Skeletal muscle tissue (tissue), 4 donors: ENCODE results near the gene TSPAN15. TPM values are rescaled to one million over a fixed set of nuclear protein-coding genes. Genes with fewer than 3 reads are reported as not detected.
"Not testable (repeated sequence)": the region's sequence is repeated elsewhere in the genome, so short reads cannot be mapped to it uniquely, and the experiment has no call there.

ENCODE experiments used
- H3K27ac ChIP-seq: one replicate; pipeline ENCODE4 v1.7.0; 2013; ENCODE audit warnings: mild to moderate bottlenecking, low read depth, low read length, inconsistent platforms
- H3K27me3 ChIP-seq, 3 donors: one replicate each; pipeline ENCODE4 v1.7.0; 2013; ENCODE audit warnings: low read length in 3 of 3; ENCODE audit not compliant: control insufficient read depth in 3 of 3, insufficient read depth in 3 of 3
- H3K36me3 ChIP-seq, 3 donors: one replicate each; pipeline ENCODE4 v1.7.0; 2013; ENCODE audit warnings: low read length in 3 of 3; ENCODE audit not compliant: control insufficient read depth in 3 of 3, insufficient read depth in 3 of 3
- H3K4me1 ChIP-seq, 3 donors: one replicate each; pipeline ENCODE4 v1.7.0; 2013; ENCODE audit warnings: low read length in 3 of 3, mild to moderate bottlenecking in 3 of 3; ENCODE audit not compliant: control insufficient read depth in 3 of 3, insufficient read depth in 3 of 3
- H3K4me3 ChIP-seq, 3 donors: one replicate each; pipeline ENCODE4 v1.7.0; 2013; ENCODE audit warnings: low read length in 3 of 3
- H3K9ac ChIP-seq, 3 donors: one replicate each; pipeline ENCODE4 v1.7.0; 2013; ENCODE audit warnings: low read length in 3 of 3, mild to moderate bottlenecking in 3 of 3, moderate library complexity in 2 of 3, low read depth in 1 of 3
- H3K9me3 ChIP-seq, 3 donors: one replicate each; pipeline ENCODE4 v1.7.0; 2013; ENCODE audit warnings: low read length in 3 of 3; ENCODE audit not compliant: control insufficient read depth in 3 of 3
- total RNA-seq: library from RNA; depleted of rRNA; stranded (reverse); fragments of >200 nt; gene quantifications from one replicate; pipeline ENCODE4 v1.2.3, GENCODE V29; 2014
- donor health status: Osteomylitis.

Gene TSPAN15
- total RNA-seq, 1 donor from 2014 or later = 72.0 TPM

DNA sequence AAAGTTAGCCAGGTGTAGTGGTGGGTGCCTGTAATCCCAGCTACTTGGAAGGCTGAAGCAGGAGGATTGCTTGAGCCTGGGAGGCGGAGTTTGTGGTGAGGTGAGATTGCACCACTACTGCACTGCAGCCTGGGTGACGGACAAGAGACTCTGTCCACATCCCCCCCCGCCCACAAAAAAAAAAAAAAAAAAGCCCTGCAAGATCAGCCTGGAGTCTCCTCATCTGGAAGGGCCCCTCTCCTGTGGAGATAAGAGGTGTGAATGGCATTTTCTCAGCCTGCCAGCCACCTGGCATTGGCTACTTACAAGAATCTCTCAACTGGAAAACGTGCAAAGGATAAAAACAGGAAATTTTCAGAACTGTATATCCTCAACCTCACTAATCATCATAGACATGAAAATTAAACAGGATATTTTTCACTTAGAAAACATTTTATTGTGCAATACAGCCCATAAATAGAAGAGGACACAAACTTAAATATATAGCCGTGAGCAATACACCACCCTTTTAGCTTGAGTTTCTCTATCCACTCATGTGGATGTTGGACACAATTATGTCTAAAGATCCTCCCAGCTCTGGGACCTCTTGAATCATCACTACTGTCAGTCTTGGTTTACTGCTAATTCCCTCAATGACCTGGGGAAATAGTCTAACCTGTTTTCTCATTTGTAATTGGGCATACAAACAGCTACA lies 11.3 kb upstream of the TSPAN15 start:
- Histone ChIP-seq H3K27ac (peak overlapping the region; percentile 80), H3K36me3 (no peaks in the 10 kb centered on the region), H3K4me3 (no peak overlapping the region), H3K9me3 (no peaks in the 10 kb centered on the region), H3K4me1 (peaks cover 16 to 35% (median 22%) of the 10 kb centered on the region in 3 donors), H3K9ac (no peak overlapping the region), H3K27me3 (no peaks in the 10 kb centered on the region)

DNA sequence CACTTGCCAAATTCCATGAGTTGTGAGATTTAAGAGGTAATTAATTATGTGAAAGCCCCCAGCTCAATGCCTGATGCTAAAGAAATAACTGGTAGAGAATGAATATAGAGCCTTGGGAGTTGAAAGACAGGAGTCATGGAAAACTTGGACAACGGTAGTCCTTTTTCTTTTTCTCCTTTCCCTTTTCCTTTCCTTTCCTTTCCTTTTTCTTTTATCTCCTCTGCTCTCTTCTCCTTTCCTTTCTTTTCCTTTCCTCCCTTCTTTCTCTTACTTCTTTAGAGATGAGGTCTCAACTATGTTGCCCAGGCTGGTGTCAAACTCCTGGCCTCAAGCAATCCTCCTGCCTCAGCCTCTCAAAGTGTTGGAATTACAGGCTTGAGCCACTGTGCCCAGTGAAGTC lies 7.9 kb upstream of the TSPAN15 start:
- Histone ChIP-seq H3K9me3 (no peaks in the 10 kb centered on the region), H3K4me1 (peaks cover 16 to 30% (median 18%) of the 10 kb centered on the region in 3 donors), H3K9ac (no peak overlapping the region), H3K36me3 (no peaks in the 10 kb centered on the region), H3K27ac (no peak overlapping the region), H3K27me3 (no peaks in the 10 kb centered on the region), H3K4me3 (no peak overlapping the region)

GRCh38 chr10:69445041-69445440 lies 6.2 kb upstream of the TSPAN15 start:
- Histone ChIP-seq H3K27ac (no peak overlapping the region), H3K4me3 (no peak overlapping the region), H3K9ac (no peak overlapping the region)

DNA sequence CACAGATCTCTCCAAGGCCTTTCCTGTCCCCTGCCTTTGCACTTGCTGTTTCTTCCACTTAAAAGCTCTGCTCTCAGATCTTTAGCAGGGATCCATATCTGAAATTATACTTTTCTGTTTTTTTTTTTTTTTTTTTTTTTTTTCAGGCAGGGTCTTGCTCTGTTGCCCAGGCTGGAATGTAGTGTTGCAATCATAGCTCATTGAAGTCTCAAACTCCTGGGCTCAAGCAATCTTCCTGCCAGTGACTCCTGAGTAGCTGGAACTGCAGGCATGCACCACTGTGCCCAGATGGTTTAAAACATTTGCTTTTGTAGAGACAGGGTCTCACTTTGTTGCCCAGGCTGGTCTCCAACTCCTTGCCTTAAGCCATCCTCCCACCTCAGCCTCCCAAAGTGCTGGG lies 5.0 kb upstream of the TSPAN15 start:
- Histone ChIP-seq H3K9me3 (no peaks in the 10 kb centered on the region), H3K36me3 (no peaks in the 10 kb centered on the region), H3K9ac (no peak overlapping the region), H3K27ac (no peak overlapping the region), H3K27me3 (no peaks in the 10 kb centered on the region), H3K4me3 (no peak overlapping the region), H3K4me1 (peaks cover 14 to 23% (median 15%) of the 10 kb centered on the region in 3 donors)

More at GRCh38 chr10:69445041-69445440, 6.2 kb upstream of the TSPAN15 start:
- Histone ChIP-seq H3K4me1 (peaks cover 7 to 21% (median 8%) of the 10 kb centered on the region in 3 donors), H3K9me3 (no peaks in the 10 kb centered on the region), H3K27me3 (no peaks in the 10 kb centered on the region), H3K36me3 (no peaks in the 10 kb centered on the region)

- Histone ChIP-seq H3K27me3 (no peaks in the 10 kb centered on the region), H3K27ac (no peak overlapping the region), H3K9me3 (no peaks in the 10 kb centered on the region), H3K4me1 (peaks cover 15 to 26% (median 16%) of the 10 kb centered on the region in 3 donors), H3K9ac (no peak overlapping the region), H3K4me3 (no peak overlapping the region), H3K36me3 (no peaks in the 10 kb centered on the region)
Observed at GRCh38 chr10:69446650-69447151, 4.6 kb upstream of the TSPAN15 start.

- peaks cover 0 to 3% (median 0%) of the 10 kb centered on the region in 3 donors for H3K27me3 ChIP-seq
- peaks cover 36 to 56% (median 46%) of the 10 kb centered on the region in 3 donors for H3K4me1 ChIP-seq
- H3K27ac ChIP-seq = peak overlapping the region; percentile 55
- H3K4me3 ChIP-seq = peak overlapping the region in 1 of 3 donors; percentile 22
- peak overlapping the region in 2 of 3 donors; percentile 19 to 50 for H3K9ac ChIP-seq
- H3K36me3 ChIP-seq = no peaks in the 10 kb centered on the region
- H3K9me3 ChIP-seq = no peaks in the 10 kb centered on the region
Observed at GRCh38 chr10:69449841-69450240, 1.4 kb upstream of the TSPAN15 start.

DNA sequence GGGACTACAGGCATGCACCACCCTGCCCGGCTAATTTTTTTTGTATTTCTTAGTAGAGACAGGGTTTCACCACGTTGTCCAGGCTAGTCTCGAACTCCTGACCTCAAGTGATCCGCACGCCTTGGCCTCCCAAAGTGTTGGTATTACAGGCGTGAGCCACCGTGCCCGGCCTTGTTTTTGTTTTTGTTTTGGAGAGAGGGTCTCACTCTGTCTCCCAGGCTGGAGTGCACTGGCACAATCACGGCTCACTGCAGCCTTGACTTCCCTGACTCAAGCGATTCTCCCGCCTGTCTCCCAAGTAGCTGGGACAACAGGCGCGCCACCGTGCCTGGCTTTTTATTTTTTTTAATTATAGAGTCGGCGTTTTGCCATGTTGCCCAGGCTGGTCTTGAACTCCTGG lies 870 bp upstream of the TSPAN15 start:
- Histone ChIP-seq H3K27ac (peak overlapping the region; percentile 55), H3K4me1 (peaks cover 36 to 62% (median 47%) of the 10 kb centered on the region in 3 donors), H3K9ac (peak overlapping the region in 1 of 3 donors; percentile 50)
- H3K36me3 ChIP-seq, H3K9me3 ChIP-seq, H3K4me3 ChIP-seq, H3K27me3 ChIP-seq: not testable (repeated sequence)

- H3K4me3 ChIP-seq = peak overlapping the region; percentile 82 to 91 (median 84)
- peaks cover 0 to 2% (median 0%) of the 10 kb centered on the region in 3 donors for H3K36me3 ChIP-seq
- H3K9ac ChIP-seq = peak overlapping the region; percentile 83 to 84 (median 84)
- H3K27ac ChIP-seq = peak overlapping the region; percentile 77
- peaks cover 0 to 3% (median 0%) of the 10 kb centered on the region in 3 donors for H3K27me3 ChIP-seq
- peaks cover 44 to 62% (median 53%) of the 10 kb centered on the region in 3 donors for H3K4me1 ChIP-seq
- no peaks in the 10 kb centered on the region for H3K9me3 ChIP-seq
Observed at GRCh38 chr10:69451784-69452251, 553 bp downstream of the TSPAN15 start.

DNA sequence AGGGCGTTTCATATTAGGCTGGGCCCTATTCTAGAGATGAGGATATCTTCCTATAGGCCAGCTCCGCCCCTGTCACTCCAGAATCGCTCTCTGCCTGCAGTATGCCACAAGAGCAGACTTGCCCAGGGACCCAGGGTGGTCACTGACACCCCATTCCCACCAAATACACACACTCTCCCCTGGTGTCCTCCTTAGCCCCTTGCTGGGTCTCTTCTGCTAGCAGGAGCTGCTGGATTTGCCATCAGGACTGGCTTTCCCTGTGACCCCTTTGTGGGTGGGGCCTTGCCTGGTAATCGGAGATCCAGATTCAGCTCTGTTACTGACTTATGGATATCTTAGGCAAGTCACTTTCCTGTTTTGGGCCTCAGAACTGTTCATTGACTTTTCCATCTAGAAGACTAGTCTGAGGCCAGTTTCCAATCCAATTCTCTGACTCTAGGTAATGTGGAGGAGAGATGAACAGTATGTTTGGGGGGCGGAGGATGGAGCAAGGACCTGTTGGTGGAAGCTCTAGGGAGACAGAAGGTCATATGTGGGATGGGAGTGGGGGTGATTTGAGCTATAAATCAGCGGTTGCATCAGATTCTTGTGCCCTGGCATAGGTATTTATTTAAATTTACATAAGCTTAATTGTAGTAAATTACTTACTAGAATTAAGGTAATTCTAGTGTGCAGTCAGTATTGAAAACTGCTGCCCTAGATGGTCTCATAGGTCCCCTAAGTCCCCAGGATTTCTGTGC lies 1.6 kb downstream of the TSPAN15 start:
- Histone ChIP-seq H3K4me1 (peaks cover 54 to 73% (median 63%) of the 10 kb centered on the region in 3 donors), H3K9ac (peak overlapping the region; percentile 26 to 84 (median 65)), H3K9me3 (no peaks in the 10 kb centered on the region), H3K27ac (peak overlapping the region; percentile 40), H3K36me3 (peaks cover 0 to 2% (median 0%) of the 10 kb centered on the region in 3 donors), H3K4me3 (peak overlapping the region; percentile 25 to 91 (median 82)), H3K27me3 (peaks cover 0 to 3% (median 0%) of the 10 kb centered on the region in 3 donors)
